Endothelial cell of umbilical vein (primary cell): Measurements from ENCODE around the gene ZSWIM6. TPM values are rescaled to one million over a fixed set of nuclear protein-coding genes. Genes with fewer than 3 reads are reported as not detected.

Source experiments
- BruUV-seq: library from RNA; stranded (reverse); fragments of 400-500 nt; replicated peaks from 2 replicates; lab custom pipeline; 2021; lab: Mats Ljungman, UMichigan
- CTCF ChIA-PET: fragments of 300-600, 350-600 bp; sonication (Branson Sonifier 250); formaldehyde crosslinking; loops from one replicate; lab custom pipeline; 2021; ENCODE audit warnings: antibody characterized with exemption, inconsistent platforms; lab: Charles Lee
- POLR2A ChIA-PET: fragments of 300-600, 350-600 bp; sonication (Branson Sonifier 250); formaldehyde crosslinking; loops from one replicate; lab custom pipeline; 2021; ENCODE audit warnings: antibody characterized with exemption, inconsistent platforms; lab: Charles Lee
- DNase-seq: peaks from one replicate; pipeline ENCODE4 v3.0.0-alpha.2; 2011; ENCODE audit warnings: low read depth, low spot score
- FAIRE-seq: peaks from 2 replicates; lab custom pipeline; 2011; peaks lifted over from hg19 to GRCh38; lab: Jason Lieb, UNC
- H2AFZ ChIP-seq: 2 replicates; pipeline ENCODE4 v1.6.0; 2012; ENCODE audit warnings: low read depth, low read length, control low read depth, inconsistent platforms
- H3K27ac ChIP-seq: 2 replicates; pipeline ENCODE4 v1.5.1; 2011; ENCODE audit warnings: low read depth, mild to moderate bottlenecking, control low read depth, low read length, moderate library complexity; ENCODE audit not compliant: insufficient read depth
- H3K27me3 ChIP-seq, 2 experiments: 2 replicates each; pipeline versions ENCODE4 v1.6.0 to v1.6.1; 2011; ENCODE audit warnings: low read length in 2 of 2, mixed read lengths in 1 of 2; ENCODE audit not compliant: control insufficient read depth in 2 of 2, insufficient read depth in 2 of 2
- H3K36me3 ChIP-seq, 2 experiments: 2 replicates in 1 of 2; 3 replicates in 1 of 2; pipeline ENCODE4 v1.5.1; 2011; ENCODE audit warnings: low read length in 2 of 2, mild to moderate bottlenecking in 1 of 2, moderate library complexity in 1 of 2; ENCODE audit not compliant: control insufficient read depth in 2 of 2, insufficient read depth in 2 of 2; ENCODE audit errors: extremely low read depth in 1 of 2
- H3K4me1 ChIP-seq: 3 replicates; pipeline ENCODE4 v1.5.1; 2011; ENCODE audit warnings: mild to moderate bottlenecking, low read length; ENCODE audit not compliant: control insufficient read depth, insufficient read depth; ENCODE audit errors: extremely low read depth
- H3K4me2 ChIP-seq: 2 replicates; pipeline ENCODE4 v1.6.1; 2011; ENCODE audit warnings: low read length, control low read depth, mixed read lengths; ENCODE audit not compliant: insufficient read depth
- H3K4me3 ChIP-seq, 3 experiments: fragments of 200-600 bp in 1 of 3; sonication (generic), shearing (Covaris generic) in 1 of 3; replicated peaks in 1 of 3; 2 replicates each; pipeline ENCODE4 v1.5.1; 2011 to 2016; ENCODE audit warnings: control low read depth in 3 of 3, low read length in 3 of 3, mild to moderate bottlenecking in 2 of 3, inconsistent platforms in 1 of 3, low read depth in 1 of 3, moderate library complexity in 1 of 3; ENCODE audit not compliant: insufficient read depth in 1 of 3
- H3K79me2 ChIP-seq: 2 replicates; pipeline ENCODE4 v1.6.0; 2012; ENCODE audit warnings: low read length, inconsistent platforms; ENCODE audit not compliant: control insufficient read depth, insufficient read depth
- H3K9ac ChIP-seq: replicated peaks from 2 replicates; pipeline ENCODE3; 2011; ENCODE audit warnings: low read length, control low read depth; ENCODE audit not compliant: insufficient read depth; ENCODE audit errors: extremely low read depth
- H3K9me1 ChIP-seq: replicated peaks from 3 replicates; pipeline ENCODE4 v1.6.0; 2011; ENCODE audit warnings: mild to moderate bottlenecking, low read length; ENCODE audit not compliant: control insufficient read depth, insufficient read depth; ENCODE audit errors: extremely low read depth
- H3K9me3 ChIP-seq: replicated peaks from 2 replicates; pipeline ENCODE4 v1.5.1; 2012; ENCODE audit warnings: low read length, inconsistent platforms; ENCODE audit not compliant: control insufficient read depth, insufficient read depth
- H4K20me1 ChIP-seq: replicated peaks from 2 replicates; pipeline ENCODE3; 2011; ENCODE audit warnings: mild to moderate bottlenecking, low read length; ENCODE audit not compliant: control insufficient read depth, insufficient read depth; ENCODE audit errors: extremely low read depth
- CTCF ChIP-seq, 2 donors: IDR thresholded peaks; 1 replicate in 1 of 2; 2 replicates in 1 of 2; pipeline ENCODE4 v1.5.1; 2011; ENCODE audit warnings: low read length in 2 of 2, mild to moderate bottlenecking in 2 of 2, moderate library complexity in 2 of 2, control low read depth in 1 of 2, inconsistent platforms in 1 of 2, low read depth in 1 of 2; ENCODE audit not compliant: insufficient read depth in 1 of 2; ENCODE audit errors: extremely low read depth in 1 of 2
- EZH2 ChIP-seq: IDR thresholded peaks from 2 replicates; pipeline ENCODE4 v1.6.1; 2012; ENCODE audit warnings: borderline replicate concordance, low read depth, mild to moderate bottlenecking, moderate library complexity, low read length, inconsistent platforms; ENCODE audit not compliant: severe bottlenecking
- FOS ChIP-seq: IDR thresholded peaks from 2 replicates; pipeline ENCODE4 v1.6.1; 2011; ENCODE audit warnings: mild to moderate bottlenecking, low read length, moderate library complexity, borderline replicate concordance; ENCODE audit not compliant: insufficient read depth
- GATA2 ChIP-seq: IDR thresholded peaks from 2 replicates; pipeline ENCODE4 v1.7.0; 2011; ENCODE audit warnings: low read depth, mild to moderate bottlenecking, moderate library complexity, mixed read lengths, low read length; ENCODE audit not compliant: insufficient read length, insufficient read depth
- MYC ChIP-seq: IDR thresholded peaks from one replicate; pipeline ENCODE4 v1.6.1; 2011; ENCODE audit warnings: mild to moderate bottlenecking, low read depth, low read length
- POLR2A ChIP-seq: IDR thresholded peaks from 2 replicates; pipeline ENCODE4 v1.6.1; 2012; ENCODE audit warnings: low read depth, mild to moderate bottlenecking, control low read depth, low read length
- POLR2AphosphoS5 ChIP-seq: IDR thresholded peaks from 2 replicates; pipeline ENCODE4 v1.6.1; 2012; ENCODE audit warnings: low read depth, mild to moderate bottlenecking, control low read depth, low read length, moderate library complexity; ENCODE audit not compliant: insufficient read depth
- dilution Hi-C: fragments of 300-500 bp; cut with MboI; formaldehyde crosslinking; loops from one replicate; pipeline ENCODE4 v1.15.0; 2019; ENCODE audit warnings: low sequenced_read_pairs; ENCODE audit not compliant: extremely low pct_ligation_motif_present
- intact Hi-C: fragments of 100-400 bp; cut with micrococcal nuclease; formaldehyde crosslinking; loops from one replicate; pipeline ENCODE4 v1.10.0; 2022
- polyA plus RNA-seq, 4 experiments: library from polyadenylated mRNA; depleted of rRNA in 3 of 4; stranded (reverse) in 3 of 4; unstranded in 1 of 4; fragments of >200 nt; gene quantifications; 2 replicates each; pipeline versions ENCODE4 v1.2.1 to v1.2.3, GENCODE V29; 2011 to 2012; ENCODE audit warnings: missing spikeins in 1 of 4
- total RNA-seq: library from RNA; stranded (reverse); gene quantifications from 2 replicates; pipeline ENCODE4 v1.2.3, GENCODE V29; 2021
- TF ChIP-seq, protein P1 (sequence below): IDR thresholded peaks from 2 replicates; pipeline ENCODE4 v1.6.1; 2011; ENCODE audit not compliant: insufficient read depth, insufficient read length

Gene ZSWIM6
- total and polyA plus RNA-seq, 2 donors (not counting 3 experiments of a cell fraction or from before 2014, with no cell fraction given): 14.9 to 25.3 TPM

- Histone ChIP-seq H4K20me1 (no peaks in the 10 kb centered on the region), H3K4me2 (no peak overlapping the region), H3K27ac (no peak overlapping the region), H3K4me3 (no peak overlapping the region), H3K9me3 (no peaks in the 10 kb centered on the region), H3K36me3 (no peaks in the 10 kb centered on the region), H3K9ac (no peak overlapping the region), H3K79me2 (no peaks in the 10 kb centered on the region), H3K9me1 (no peaks in the 10 kb centered on the region), H2AFZ (no peak overlapping the region), H3K27me3 (no peaks in the 10 kb centered on the region), H3K4me1 (peaks cover 20% of the 10 kb centered on the region)
- ChIA-PET POLR2A (no interaction called here), CTCF (interaction anchor here (0.5 to 0.9 kb wide), 2 partner anchors 12 to 38 kb away, joined by 3 read pairs; no protein-coding TSS in a partner anchor)
- BruUV-seq: no TSS peak
- intact Hi-C loops: no loop called here
- no peak for DNase-seq
- TF ChIP-seq EZH2: no peak
- TF ChIP-seq GATA2: no peak
- no peak for TF ChIP-seq POLR2A
- no peak for TF ChIP-seq POLR2AphosphoS5
- TF ChIP-seq CTCF (IDR thresholded peaks at IDR 0.05; ENCODE audit: extremely low read depth in 1 of 2, insufficient read depth in 1 of 2, low read depth in 1 of 2, low read length in 2 of 2): no peak
- no peak for FAIRE-seq
- dilution Hi-C loops: no loop called here
These were observed 39.9 kb upstream of the ZSWIM6 start for GRCh38 chr5:61292062-61292657.

DNA sequence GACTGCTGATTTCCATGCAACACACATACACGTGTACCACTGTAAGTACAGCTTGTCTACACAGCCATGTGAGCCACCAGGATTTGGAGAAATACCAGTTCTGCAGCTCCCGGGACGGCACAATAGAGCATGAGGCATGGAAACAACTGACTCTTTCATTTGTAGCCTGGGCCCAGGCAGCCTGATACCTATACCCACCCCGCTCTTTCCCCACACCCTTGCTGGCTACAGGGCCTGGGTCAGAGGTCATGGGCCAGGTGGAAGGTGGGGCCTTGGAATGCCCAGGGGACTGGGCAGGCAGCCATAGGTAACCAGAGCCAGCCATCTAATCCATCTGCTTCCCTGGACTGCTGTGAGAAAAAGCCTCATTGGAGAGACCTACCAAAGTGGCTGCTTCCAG lies 39.0 kb upstream of the ZSWIM6 start:
- Histone ChIP-seq H3K9me1 (no peaks in the 10 kb centered on the region), H2AFZ (no peak overlapping the region), H3K36me3 (no peaks in the 10 kb centered on the region), H3K79me2 (no peaks in the 10 kb centered on the region), H3K4me1 (peaks cover 27% of the 10 kb centered on the region), H3K27ac (no peak overlapping the region), H3K9ac (no peak overlapping the region), H3K9me3 (no peaks in the 10 kb centered on the region), H3K27me3 (no peaks in the 10 kb centered on the region), H3K4me3 (no peak overlapping the region), H4K20me1 (no peaks in the 10 kb centered on the region), H3K4me2 (no peak overlapping the region)
- TF ChIP-seq, protein P1, sequence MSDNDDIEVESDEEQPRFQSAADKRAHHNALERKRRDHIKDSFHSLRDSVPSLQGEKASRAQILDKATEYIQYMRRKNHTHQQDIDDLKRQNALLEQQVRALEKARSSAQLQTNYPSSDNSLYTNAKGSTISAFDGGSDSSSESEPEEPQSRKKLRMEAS: no peak
- TF ChIP-seq POLR2A (no peak), CTCF (IDR thresholded peaks at IDR 0.05; ENCODE audit: extremely low read depth in 1 of 2, insufficient read depth in 1 of 2, low read depth in 1 of 2, low read length in 2 of 2) (no peak), EZH2 (no peak), FOS (no peak), MYC (no peak)
- FAIRE-seq (no peak), DNase-seq (no peak)
- ChIA-PET POLR2A (no interaction called here), CTCF (interaction anchor here (0.9 kb wide), 1 partner anchor 37 kb away, joined by 3 read pairs; no protein-coding TSS in a partner anchor)
- dilution Hi-C loops: no loop called here
- intact Hi-C loops: no loop called here
- no TSS peak for BruUV-seq
